NCI-H2081 (cell line): ENCODE measurements around the gene RARS1.

Experiments
- DNase-seq, 2 experiments: peaks; one replicate each; lab custom pipeline; 2025; lab: John Stamatoyannopoulos, UW

The RARS1 gene

DNA sequence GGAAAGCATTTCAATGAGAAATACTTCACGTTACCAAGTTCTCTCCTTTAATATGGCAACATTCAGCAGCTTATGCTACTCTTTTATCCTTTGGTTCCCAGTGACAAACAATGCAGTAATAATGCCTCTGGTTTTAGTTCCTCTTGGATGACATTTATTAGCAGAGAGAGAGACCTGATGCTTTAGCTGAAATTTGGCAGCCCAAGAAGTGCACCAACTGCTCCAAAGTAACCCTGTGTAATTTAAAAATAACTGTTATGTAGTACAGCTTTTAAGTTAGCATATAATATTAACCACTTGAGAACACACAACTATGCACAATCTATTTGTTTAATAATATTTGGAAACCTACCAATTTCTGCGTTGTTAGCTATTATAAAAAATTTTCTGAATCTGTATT, 71.1 kb downstream of the RARS1 start:
- DNase-seq: no peak

DNA sequence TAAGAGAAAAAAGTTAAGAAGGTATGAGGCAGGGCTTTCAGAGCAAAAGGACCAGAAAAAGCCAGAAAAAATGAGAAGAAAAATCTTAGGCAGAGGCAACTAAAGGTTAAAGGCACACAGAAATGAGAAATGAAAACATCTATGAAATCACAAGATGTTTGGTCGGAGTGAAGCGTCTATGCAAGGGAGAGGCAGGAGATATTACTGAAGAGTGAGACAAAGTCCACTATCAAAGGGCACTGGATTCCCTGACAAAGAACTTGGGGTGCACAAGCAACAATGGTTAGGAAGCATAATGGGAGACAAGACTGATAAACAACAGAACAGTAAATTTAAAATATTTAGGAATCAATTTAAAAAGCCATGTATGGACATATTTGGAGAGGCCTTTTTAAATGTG, 76.0 kb downstream of the RARS1 start:
- DNase-seq: no peak

DNA sequence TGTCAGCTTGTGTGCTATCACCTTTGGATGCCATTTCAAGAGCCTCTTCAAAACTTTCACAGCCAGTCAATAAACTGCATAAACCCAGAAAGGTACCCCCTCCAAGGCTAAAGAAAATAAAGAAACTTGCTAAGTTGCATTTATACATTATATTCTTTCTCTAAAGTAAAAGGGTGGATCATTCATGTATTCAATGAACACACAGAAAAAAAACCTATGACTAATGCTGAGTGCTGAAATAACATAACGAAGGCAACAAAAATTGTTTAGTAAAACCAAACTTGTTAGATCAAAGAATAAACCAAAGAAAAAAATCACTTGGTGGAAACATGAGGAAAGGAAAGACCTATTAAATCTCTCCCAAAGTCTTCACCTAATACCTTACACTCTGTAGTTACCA, 77.7 kb downstream of the RARS1 start:
- no peak for DNase-seq

DNA sequence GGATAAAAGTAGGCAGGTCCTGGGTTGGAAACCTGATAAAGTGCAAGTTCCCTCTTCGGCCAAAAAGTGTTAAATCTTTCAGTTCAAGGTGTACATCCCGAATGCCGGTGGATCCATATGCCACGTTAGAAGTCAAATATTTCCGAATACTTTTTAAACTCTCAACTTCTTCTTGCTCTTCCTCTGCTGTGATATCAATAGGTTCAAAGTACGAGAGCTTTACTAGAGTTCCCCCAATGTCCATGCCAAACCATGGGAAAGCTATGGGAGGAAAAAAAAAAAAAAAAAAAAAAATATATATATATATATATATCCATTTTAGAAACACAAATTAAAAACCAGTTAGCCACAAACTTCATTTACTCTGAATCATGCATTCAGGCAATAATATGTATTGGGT, 82.5 kb downstream of the RARS1 start:
- no peak for DNase-seq
